Dermis lymphatic vessel endothelial cell (primary cell): ENCODE measurements around the gene PGBD4. TPM values are rescaled to one million over a fixed set of nuclear protein-coding genes. Genes with fewer than 3 reads are reported as not detected.

Experiments used
- total RNA-seq: library from RNA; depleted of rRNA; stranded (reverse); fragments of >200 nt; gene quantifications from 2 replicates; pipeline ENCODE4 v1.2.1, GENCODE V29; 2014

PGBD4 gene
- total RNA-seq: 1.1 and 1.2 TPM in 2 replicates

GRCh38 chr15:34101366-34102174 lies at the start of gene PGBD4, which contains the start of gene EMC7:
PGBD4 (plus strand) TSS chr15:34102083; CDS start chr15:34102532, 449 bp downstream.
EMC7 (minus strand) TSS chr15:34101862; CDS start chr15:34101839, 23 bp downstream.

Other genes with a start within 250 kb of the PGBD4 start
- gene CHRM5, start 133.6 kb upstream of the PGBD4 start, total RNA-seq: 0.17 and 0.22 TPM in 2 replicates
- 14.8 and 21.1 TPM in 2 replicates for gene AVEN, start 62.9 kb upstream of the PGBD4 start, total RNA-seq
- 28.6 and 31.2 TPM in 2 replicates for gene EMC7, start 221 bp upstream of the PGBD4 start, total RNA-seq
- 30.7 and 35.0 TPM in 2 replicates for gene KATNBL1, start 108.0 kb downstream of the PGBD4 start, total RNA-seq
- 114 and 148 TPM in 2 replicates for gene EMC4, start 122.9 kb downstream of the PGBD4 start, total RNA-seq
- 25.0 and 29.6 TPM in 2 replicates for gene SLC12A6, start 235.7 kb downstream of the PGBD4 start, total RNA-seq
- 119 and 201 TPM in 2 replicates for gene NOP10, start 241.1 kb downstream of the PGBD4 start, total RNA-seq
- not detected in 2 replicates for gene NUTM1, start 241.2 kb downstream of the PGBD4 start, total RNA-seq